SK-N-SH (cell line): ENCODE measurements around the gene ZNF385C. TPM values are rescaled to one million over a fixed set of nuclear protein-coding genes. Genes with fewer than 3 reads are reported as not detected.

Source experiments
- CTCF ChIA-PET: fragments of 300-600, 350-600 bp; formaldehyde crosslinking; extraction: SDS; loops from one replicate; lab custom pipeline; 2021; lab: Yijun Ruan, JAX
- POLR2A ChIA-PET: fragments of 350-600 bp; sonication (Branson Sonifier 250); formaldehyde crosslinking; extraction: SDS; loops from one replicate; lab custom pipeline; 2020; ENCODE audit warnings: antibody characterized with exemption, inconsistent platforms; lab: Yijun Ruan, JAX
- DNase-seq: peaks from one replicate; pipeline ENCODE4 v3.0.0; 2012
- H2AFZ ChIP-seq: fragments of 200-600 bp; sonication (generic); 2 replicates; pipeline ENCODE4 v1.8.1; 2016; ENCODE audit warnings: antibody characterized with exemption, mild to moderate bottlenecking, low read depth
- H3F3A ChIP-seq: fragments of 200-600 bp; sonication (generic); replicated peaks from 2 replicates; pipeline ENCODE3; 2016; ENCODE audit warnings: antibody characterized with exemption, mild to moderate bottlenecking; ENCODE audit not compliant: insufficient read depth
- H3K27ac ChIP-seq, 2 experiments: fragments of 200-500 bp in 1 of 2; fragments of 200-600 bp in 1 of 2; sonication (Bioruptor generic) in 1 of 2; sonication (generic), shearing (Covaris generic) in 1 of 2; 2 replicates each; pipeline versions ENCODE4 v1.5.1 to v1.6.1; 2014 to 2016; ENCODE audit warnings: low read depth in 2 of 2, inconsistent platforms in 1 of 2, low read length in 1 of 2, mild to moderate bottlenecking in 1 of 2, mixed read lengths in 1 of 2
- H3K27me3 ChIP-seq: fragments of 200-600 bp; sonication (generic), shearing (Covaris generic); 2 replicates; pipeline ENCODE4 v1.6.1; 2016; ENCODE audit warnings: mixed run types; ENCODE audit not compliant: insufficient read depth
- H3K36me3 ChIP-seq, 2 experiments: fragments of 200-500 bp in 1 of 2; fragments of 200-600 bp in 1 of 2; sonication (Bioruptor generic) in 1 of 2; sonication (generic) in 1 of 2; replicated peaks in 1 of 2; 2 replicates each; pipeline versions ENCODE3 to v1.5.1; 2014 to 2016; ENCODE audit warnings: low read length in 1 of 2, mild to moderate bottlenecking in 1 of 2; ENCODE audit not compliant: insufficient read depth in 2 of 2, control insufficient read depth in 1 of 2
- H3K4me1 ChIP-seq, 2 experiments: fragments of 200-500 bp in 1 of 2; fragments of 200-600 bp in 1 of 2; sonication (Bioruptor generic) in 1 of 2; sonication (generic), shearing (Covaris generic) in 1 of 2; 2 replicates each; pipeline versions ENCODE4 v1.5.1 to v1.6.1; 2014 to 2016; ENCODE audit warnings: low read depth in 1 of 2, low read length in 1 of 2, mixed run types in 1 of 2; ENCODE audit not compliant: insufficient read depth in 2 of 2, control insufficient read depth in 1 of 2
- H3K4me2 ChIP-seq: fragments of 200-600 bp; sonication (generic), shearing (Covaris generic); 2 replicates; pipeline ENCODE4 v1.6.1; 2017; ENCODE audit warnings: mixed run types
- H3K4me3 ChIP-seq, 2 experiments: fragments of 200-500 bp in 1 of 2; fragments of 200-600 bp in 1 of 2; sonication (Bioruptor generic) in 1 of 2; sonication (generic), shearing (Covaris generic) in 1 of 2; 2 replicates each; pipeline versions ENCODE4 v1.5.1 to v1.8.1; 2014 to 2016; ENCODE audit warnings: low read depth in 2 of 2, inconsistent platforms in 1 of 2, low read length in 1 of 2, mild to moderate bottlenecking in 1 of 2, mixed read lengths in 1 of 2, moderate library complexity in 1 of 2
- H3K79me2 ChIP-seq: fragments of 200-600 bp; sonication (generic); 2 replicates; pipeline ENCODE4 v1.8.1; 2017; ENCODE audit warnings: mild to moderate bottlenecking; ENCODE audit not compliant: insufficient read depth
- H3K9ac ChIP-seq: fragments of 200-600 bp; sonication (generic); 2 replicates; pipeline ENCODE4 v1.6.1; 2017; ENCODE audit warnings: mixed run types
- H3K9me2 ChIP-seq: fragments of 200-600 bp; sonication (generic); 2 replicates; pipeline ENCODE4 v1.6.1; 2017; ENCODE audit warnings: mixed run types
- H3K9me3 ChIP-seq: fragments of 200-600 bp; sonication (generic); 2 replicates; pipeline ENCODE4 v1.6.1; 2017; ENCODE audit warnings: mixed run types, mild to moderate bottlenecking, moderate library complexity
- H4K20me1 ChIP-seq: fragments of 200-600 bp; sonication (generic); 2 replicates; pipeline ENCODE4 v1.6.1; 2017; ENCODE audit warnings: mild to moderate bottlenecking, mixed run types; ENCODE audit not compliant: insufficient read depth
- ELF1 ChIP-seq: IDR thresholded peaks from 2 replicates; pipeline ENCODE4 v1.4.0; 2012
- GATA2 ChIP-seq: sonication (generic); formaldehyde crosslinking; IDR thresholded peaks from 2 replicates; pipeline ENCODE4 v1.5.0; 2020; ENCODE audit warnings: mild to moderate bottlenecking, missing genetic modification reagents
- MXI1 ChIP-seq: IDR thresholded peaks from 2 replicates; pipeline ENCODE4 v1.6.1; 2012; ENCODE audit warnings: mild to moderate bottlenecking, low read depth, low read length, improper control_type of control experiment
- RAD21 ChIP-seq: IDR thresholded peaks from 2 replicates; pipeline ENCODE4 v1.6.1; 2012; ENCODE audit warnings: mild to moderate bottlenecking, low read length
- RFX5 ChIP-seq: IDR thresholded peaks from 2 replicates; pipeline ENCODE4 v1.6.1; 2012; ENCODE audit warnings: mild to moderate bottlenecking, improper control_type of control experiment, low read length
- SMC3 ChIP-seq: IDR thresholded peaks from 2 replicates; pipeline ENCODE4 v1.6.1; 2012; ENCODE audit warnings: low read depth, low read length, improper control_type of control experiment
- TCF12 ChIP-seq: IDR thresholded peaks from 2 replicates; pipeline ENCODE4 v1.4.0; 2012
- TEAD4 ChIP-seq: IDR thresholded peaks from 2 replicates; pipeline ENCODE4 v1.4.0; 2012; ENCODE audit warnings: mild to moderate bottlenecking, borderline replicate concordance; ENCODE audit not compliant: insufficient read depth
- YY1 ChIP-seq: IDR thresholded peaks from 2 replicates; pipeline ENCODE4 v1.4.0; 2012; ENCODE audit warnings: low read depth, mild to moderate bottlenecking
- WGBS: methylation state at CpG from one replicate; pipeline ENCODE4 v1.1.6; 2017; ENCODE audit warnings: low lambda C conversion rate; 5-methylcytosine and 5-hydroxymethylcytosine counted together
- polyA plus RNA-seq, 3 experiments: library from polyadenylated mRNA; depleted of rRNA; stranded (reverse); fragments of >200 nt; gene quantifications; 2 replicates each; pipeline ENCODE4 v1.2.3, GENCODE V29; 2012
- TF ChIP-seq, protein P1 (sequence below): IDR thresholded peaks from 2 replicates; pipeline ENCODE4 v1.4.0; 2012; ENCODE audit warnings: low read depth

Gene ZNF385C
- polyA plus RNA-seq, 1 of the 3 experiments (the other 2 are of a cell fraction): 0.05 TPM

DNA sequence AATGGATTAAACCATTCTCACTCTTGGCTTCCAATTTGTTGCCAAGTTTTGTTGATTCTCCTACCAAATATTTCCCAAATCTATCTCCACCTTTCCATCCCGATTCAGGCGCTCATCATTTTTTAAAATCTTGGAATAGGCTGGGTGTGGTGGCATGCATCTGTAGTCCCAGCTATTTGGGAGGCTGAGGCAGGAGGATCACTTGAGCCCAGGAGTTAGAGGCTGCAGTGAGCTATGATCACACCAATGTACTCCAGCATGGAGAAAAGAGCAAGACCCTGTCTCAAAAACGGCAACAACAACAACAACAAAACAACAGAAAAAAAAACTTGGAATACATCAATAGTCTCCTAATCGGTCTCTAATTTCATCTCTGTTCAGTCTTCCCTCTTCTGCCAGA is 79.3 kb downstream of the ZNF385C start:
- ChIA-PET CTCF (interaction anchor here (0.6 to 17.3 kb wide), 10 partner anchors 12 to 281 kb away, joined by 3 to 496 read pairs (median 10); partner anchors contain the start of genes CNP, DHX58, HSPB9 and KAT2A), POLR2A (interaction anchor here (1.5 kb wide), 1 partner anchor 59 kb away, joined by 4 read pairs; no protein-coding TSS in a partner anchor)
- TF ChIP-seq GATA2 (CRISPR knock-in tag) (no peak), SMC3 (no peak)
- no peaks in the 10 kb centered on the region; the same call in 1 of the 2 replicates for H4K20me1 ChIP-seq
- H3K79me2 ChIP-seq: peaks cover 58% of the 10 kb centered on the region
- H3K4me3 ChIP-seq: no peak overlapping the region
- H3K27me3 ChIP-seq: no peaks in the 10 kb centered on the region
- H3K4me1 ChIP-seq: peaks cover 6 to 25% of the 10 kb centered on the region in 2 experiments; a peak in 3 of 4 replicates
- H3F3A ChIP-seq: peaks cover 20% of the 10 kb centered on the region
- no peak overlapping the region for H3K9ac ChIP-seq
- H3K9me2 ChIP-seq: no peaks in the 10 kb centered on the region
- H3K27ac ChIP-seq: no peak overlapping the region
- H3K4me2 ChIP-seq: no peak overlapping the region
- H3K36me3 ChIP-seq: peaks cover 22% of the 10 kb centered on the region in 2 experiments
- no peak for DNase-seq
- no peak overlapping the region for H2AFZ ChIP-seq
- 91% methylated on average over 4 of the region's 4 CpGs for WGBS
- H3K9me3 ChIP-seq: no peaks in the 10 kb centered on the region

DNA sequence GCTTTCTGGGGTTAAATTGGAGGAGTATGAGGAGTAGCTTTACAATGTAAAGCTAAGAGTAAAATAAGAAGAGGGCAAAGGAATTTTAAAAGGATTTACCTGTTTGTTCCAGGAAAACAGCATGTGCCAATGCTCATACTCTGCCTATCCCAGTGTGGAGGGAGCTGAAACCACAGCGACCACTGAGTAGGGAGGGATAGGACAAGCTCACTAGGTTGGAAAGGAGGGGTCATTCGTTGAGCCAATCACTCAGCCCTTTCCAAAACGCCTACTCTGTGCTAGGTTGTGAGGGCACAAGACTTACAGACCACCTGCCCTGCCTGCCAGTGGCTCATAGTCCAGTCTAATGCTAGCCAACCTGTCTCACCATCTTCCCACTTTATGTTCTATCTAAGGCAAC is 79.9 kb downstream of the ZNF385C start:
- H3F3A ChIP-seq: peaks cover 16% of the 10 kb centered on the region
- 12% methylated on average over 3 of the region's 3 CpGs for whole genome bisulfite sequencing
- ChIA-PET CTCF (interaction anchor here (1.0 to 17.3 kb wide), 12 partner anchors 11 to 280 kb away, joined by 3 to 496 read pairs (median 6); partner anchors contain the start of genes CNP, DHX58, HSPB9 and KAT2A), POLR2A (interaction anchor here (0.7 to 3.4 kb wide), 5 partner anchors 43 to 135 kb away, joined by 3 to 19 read pairs (median 4); no protein-coding TSS in a partner anchor)
- peaks cover 6% of the 10 kb centered on the region; the same call in 1 of the 2 replicates for H4K20me1 ChIP-seq
- no peaks in the 10 kb centered on the region for H3K9me2 ChIP-seq
- DNase-seq: no peak
- no peaks in the 10 kb centered on the region for H3K9me3 ChIP-seq
- no peaks in the 10 kb centered on the region for H3K27me3 ChIP-seq
- no peak for TF ChIP-seq ELF1
- TF ChIP-seq MXI1: no peak
- peaks cover 6 to 25% of the 10 kb centered on the region in 2 experiments; a peak in 3 of 4 replicates for H3K4me1 ChIP-seq
- H3K27ac ChIP-seq: peak overlapping the region; percentile 93 to 95
- peak overlapping the region; percentile 95 for H2AFZ ChIP-seq
- peak overlapping the region; percentile 83 to 98 for H3K4me3 ChIP-seq
- peaks cover 15 to 25% of the 10 kb centered on the region in 2 experiments for H3K36me3 ChIP-seq
- H3K79me2 ChIP-seq: peaks cover 64% of the 10 kb centered on the region
- H3K9ac ChIP-seq: peak overlapping the region; percentile 99
- peak overlapping the region; percentile 89 for H3K4me2 ChIP-seq

DNA sequence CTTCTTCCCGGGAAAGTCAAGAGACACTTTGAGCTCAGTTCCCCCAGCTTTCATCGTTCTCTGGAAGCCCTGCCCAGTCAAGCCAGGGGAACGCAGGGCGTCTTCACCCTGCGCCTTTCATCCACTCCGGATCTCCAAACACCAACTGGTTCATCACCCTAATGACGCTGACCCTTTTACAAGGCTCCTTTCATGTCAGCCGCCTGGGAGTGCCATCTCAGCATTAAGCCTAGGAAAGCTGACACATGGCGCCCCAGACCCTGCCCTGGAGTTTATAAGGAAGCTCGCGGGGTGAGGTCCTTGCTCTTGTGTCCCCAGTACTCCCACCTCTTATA is 80.4 kb downstream of the ZNF385C start:
- Histone ChIP-seq H3F3A (peaks cover 11% of the 10 kb centered on the region), H3K9ac (peak overlapping the region; percentile 99), H3K9me2 (no peaks in the 10 kb centered on the region), H3K4me3 (peak overlapping the region; percentile 83 to 98), H3K79me2 (peaks cover 69% of the 10 kb centered on the region), H3K36me3 (peaks cover 12 to 21% of the 10 kb centered on the region in 2 experiments)
- DNase-seq: no peak
- TF ChIP-seq TCF12: no peak
- TF ChIP-seq TEAD4: no peak
- TF ChIP-seq, protein P1, sequence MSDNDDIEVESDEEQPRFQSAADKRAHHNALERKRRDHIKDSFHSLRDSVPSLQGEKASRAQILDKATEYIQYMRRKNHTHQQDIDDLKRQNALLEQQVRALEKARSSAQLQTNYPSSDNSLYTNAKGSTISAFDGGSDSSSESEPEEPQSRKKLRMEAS: no peak
- no peak for TF ChIP-seq RAD21
- no peak for TF ChIP-seq MXI1
- TF ChIP-seq YY1: no peak
- no peak for TF ChIP-seq RFX5
- TF ChIP-seq, all 33 proteins: peak for 0
- ChIA-PET POLR2A (interaction anchor here (0.7 to 3.4 kb wide), 15 partner anchors 8 to 270 kb away, joined by 3 to 19 read pairs (median 4); partner anchors contain the start of genes CNP and ODAD4), CTCF (interaction anchor here (1.0 to 17.3 kb wide), 13 partner anchors 10 to 280 kb away, joined by 3 to 496 read pairs (median 5); partner anchors contain the start of genes CNP, DHX58, HSPB9 and KAT2A)
- H3K27ac ChIP-seq: peak overlapping the region; percentile 93 to 95
- peak overlapping the region; percentile 95 for H2AFZ ChIP-seq
- H4K20me1 ChIP-seq: peaks cover 11% of the 10 kb centered on the region; the same call in 1 of the 2 replicates
- no peaks in the 10 kb centered on the region for H3K9me3 ChIP-seq
- peak overlapping the region; percentile 89 for H3K4me2 ChIP-seq
- 4% methylated on average over 9 of the region's 11 CpGs for WGBS
- H3K27me3 ChIP-seq: no peaks in the 10 kb centered on the region
- H3K4me1 ChIP-seq: peaks cover 6 to 25% of the 10 kb centered on the region in 2 experiments; a peak in 3 of 4 replicates
